Activated gamma-delta T cell treated with Interleukin-2 at 50 U/mL for 16 hours (primary cell): ENCODE measurements around the gene PCDHGA2.
A peak's percentile ranks its signal among the peaks of the same experiment; 100 is the strongest.
"Not testable (repeated sequence)": the region's sequence is repeated elsewhere in the genome, so short reads cannot be mapped to it uniquely, and the experiment has no call there.

ENCODE experiments used
- DNase-seq: peaks from one replicate; pipeline ENCODE4 v3.0.0-alpha.2; 2020

The PCDHGA2 gene

GRCh38 chr5:141338538-141339306 is at the start of gene PCDHGA2:
Gene PCDHGA2 (plus strand): TSS chr5:141338760.
- DNase-seq = no peak

- DNase-seq = no peak
Measured at GRCh38 chr5:141298376-141298775, 40.2 kb upstream of the PCDHGA2 start.

DNA sequence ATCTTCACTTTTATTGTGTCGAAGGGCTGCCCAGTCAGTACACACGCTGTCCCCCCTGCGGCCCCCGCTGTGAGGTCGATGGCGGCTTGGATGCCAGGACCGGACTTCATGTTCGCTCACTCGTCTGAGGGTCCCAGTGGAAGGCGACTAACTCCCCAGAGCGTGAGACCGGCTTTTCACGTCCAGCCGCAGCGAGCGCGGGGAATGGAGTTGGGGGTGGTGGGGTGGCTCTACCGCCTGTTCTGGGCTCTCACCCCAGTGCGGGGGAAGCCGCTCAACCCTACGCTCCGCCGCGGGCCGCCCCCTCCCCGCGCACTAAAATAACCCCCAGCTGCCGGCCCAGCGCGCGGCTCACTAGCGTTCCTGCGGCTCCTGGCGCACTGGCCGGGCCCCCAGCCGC is 34.8 kb upstream of the PCDHGA2 start, which contains the start of gene SLC25A2:
Gene SLC25A2, minus strand, starts transcription at position 294 of the 400 bp plus-strand sequence. Its CDS starts 184 bp downstream, at position 110.
- no peak for DNase-seq

GRCh38 chr5:141306630-141307029 is 31.9 kb upstream of the PCDHGA2 start:
- DNase-seq = no peak

- DNase-seq = no peak
Measured at GRCh38 chr5:141313711-141314110, 24.8 kb upstream of the PCDHGA2 start.

DNA sequence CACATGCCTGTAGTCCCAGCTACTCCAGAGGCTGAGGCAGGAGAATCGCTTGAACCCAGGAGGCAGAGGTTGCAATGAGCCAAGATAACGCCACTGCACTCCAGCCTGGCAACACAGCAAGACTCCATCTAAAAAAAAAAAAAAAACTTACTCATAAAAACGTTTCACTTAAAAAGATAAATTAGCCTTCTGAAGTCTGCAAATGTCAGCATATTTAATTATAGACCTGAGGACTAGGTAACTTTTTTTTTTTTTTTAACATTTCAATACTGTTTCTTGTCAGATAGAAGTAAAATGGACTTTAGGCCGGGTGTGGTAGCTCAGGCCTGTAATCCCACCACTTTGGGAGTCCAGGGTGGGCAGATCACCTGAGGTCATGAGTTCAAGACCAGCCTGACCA is 21.6 kb upstream of the PCDHGA2 start:
- DNase-seq = not testable (repeated sequence)

GRCh38 chr5:141319202-141319601 is 19.4 kb upstream of the PCDHGA2 start:
- DNase-seq = no peak

DNA sequence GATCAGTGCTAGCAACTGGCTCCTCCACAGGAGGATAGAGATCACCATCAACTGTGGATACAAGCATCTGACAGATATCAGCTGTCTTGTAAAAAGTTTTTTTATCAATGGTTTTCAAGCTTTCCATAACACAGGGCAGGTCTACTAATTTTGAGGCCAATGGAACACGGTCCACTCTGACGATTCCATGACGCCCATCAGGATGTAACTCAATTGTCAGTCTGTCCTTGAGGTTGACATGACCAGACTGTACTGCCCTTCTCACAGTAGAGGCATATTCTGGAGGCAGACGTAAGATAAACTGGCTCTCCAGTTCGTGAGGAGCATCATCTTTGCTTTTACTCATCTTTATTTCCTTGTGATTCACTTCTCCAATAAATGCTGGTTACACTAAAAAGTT is 18.9 kb upstream of the PCDHGA2 start:
- DNase-seq = no peak

- DNase-seq = peak; percentile 90
Measured at GRCh38 chr5:141320225-141321169, 18.1 kb upstream of the PCDHGA2 start, which contains the start of gene TAF7. Gene TAF7 (minus strand): TSS chr5:141320784. CDS start chr5:141320044, 740 bp downstream.

- DNase-seq = no peak
Measured at GRCh38 chr5:141322261-141322660, 16.3 kb upstream of the PCDHGA2 start.

DNA sequence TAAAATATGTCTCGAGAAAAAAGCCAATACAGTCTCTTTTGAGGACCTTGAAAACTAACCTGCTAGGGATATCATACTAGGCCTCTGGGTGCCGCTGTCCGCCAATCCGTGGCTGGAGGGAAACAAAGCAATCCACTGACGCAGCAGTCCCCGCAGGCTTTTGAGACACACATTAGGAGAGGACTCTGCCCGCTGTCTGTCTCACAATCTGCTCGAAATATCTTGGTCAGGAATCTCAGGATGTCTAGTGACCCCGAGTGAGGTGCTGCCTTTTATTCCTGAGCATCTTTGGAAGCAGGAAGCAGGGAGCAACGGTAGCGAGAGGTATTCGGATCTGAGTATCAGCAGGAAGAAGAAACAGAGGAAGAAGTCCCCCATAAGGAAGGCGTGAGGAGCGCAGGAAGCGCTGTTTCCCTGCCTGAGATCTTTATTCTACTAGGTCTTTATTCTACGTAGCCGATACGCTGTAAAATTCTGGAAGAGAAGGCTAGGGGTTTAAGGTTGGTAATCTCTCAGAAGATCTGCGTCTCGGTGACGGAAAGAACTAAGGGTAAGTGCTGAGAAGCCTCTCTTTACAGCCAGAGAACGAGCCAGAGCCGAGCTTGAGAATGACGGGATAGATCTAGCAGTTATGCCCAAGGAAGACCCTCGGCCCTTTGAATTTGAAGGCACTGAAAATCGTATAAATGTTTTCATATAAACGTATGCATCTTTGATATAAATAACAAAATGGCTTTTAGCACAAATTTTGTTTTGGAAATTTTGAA is 12.3 kb upstream of the PCDHGA2 start:
- peak; percentile 64 for DNase-seq

DNA sequence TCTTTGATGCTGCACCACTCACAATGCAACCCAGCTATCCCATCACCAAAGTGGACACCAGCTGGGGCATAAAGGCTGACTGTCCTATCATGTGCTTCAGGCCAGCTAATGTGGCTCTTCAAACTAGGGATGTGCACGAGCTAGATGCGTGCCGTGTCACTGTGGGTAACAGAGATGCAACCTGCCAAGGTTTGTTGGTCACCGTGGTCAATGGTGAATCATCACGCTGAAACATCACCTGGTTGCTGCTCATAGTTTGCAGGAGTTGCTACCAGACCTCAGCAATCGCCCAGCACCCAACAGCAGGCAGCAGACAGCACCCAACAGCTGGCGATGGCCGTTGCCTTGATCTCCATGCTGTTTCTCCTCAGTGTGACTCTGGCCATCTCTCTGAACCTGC is 10.3 kb upstream of the PCDHGA2 start:
- no peak for DNase-seq

- no peak for DNase-seq
Measured at GRCh38 chr5:141330299-141331080, 8.1 kb upstream of the PCDHGA2 start, which contains the start of gene PCDHGA1. Gene PCDHGA1 (plus strand): TSS chr5:141330514.

DNA sequence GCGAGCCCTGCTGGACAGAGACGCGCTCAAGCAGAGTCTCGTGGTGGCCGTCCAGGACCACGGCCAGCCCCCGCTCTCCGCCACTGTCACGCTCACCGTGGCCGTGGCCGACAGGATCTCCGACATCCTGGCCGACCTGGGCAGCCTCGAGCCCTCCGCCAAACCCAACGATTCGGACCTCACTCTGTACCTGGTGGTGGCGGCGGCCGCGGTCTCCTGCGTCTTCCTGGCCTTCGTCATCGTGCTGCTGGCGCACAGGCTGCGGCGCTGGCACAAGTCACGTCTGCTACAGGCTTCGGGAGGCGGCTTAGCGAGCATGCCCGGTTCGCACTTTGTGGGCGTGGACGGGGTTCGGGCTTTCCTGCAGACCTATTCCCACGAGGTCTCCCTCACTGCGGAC is 6.0 kb upstream of the PCDHGA2 start:
- DNase-seq = not testable (repeated sequence)

- DNase-seq = not testable (repeated sequence)
Measured at GRCh38 chr5:141340781-141341354, 2.3 kb downstream of the PCDHGA2 start.

DNA sequence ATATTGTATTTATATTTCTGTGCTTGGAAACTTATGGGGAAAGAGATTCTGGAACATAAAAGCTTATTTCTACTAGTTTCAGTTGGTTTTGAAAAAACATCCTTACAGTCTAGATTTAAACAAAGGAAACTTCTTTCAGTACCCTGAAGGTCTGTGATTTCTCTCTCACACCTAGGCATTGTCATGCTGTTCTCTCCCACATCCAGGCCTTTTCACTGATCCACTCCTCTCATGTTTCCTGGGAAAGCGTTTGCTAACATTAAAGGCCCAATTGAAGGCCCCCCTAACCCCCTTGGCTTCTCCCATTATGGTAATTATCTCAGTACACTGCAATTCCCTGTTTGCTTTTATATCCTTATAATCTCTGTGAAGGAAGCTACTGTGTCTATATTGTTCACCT is 4.2 kb downstream of the PCDHGA2 start:
- no peak for DNase-seq

DNA sequence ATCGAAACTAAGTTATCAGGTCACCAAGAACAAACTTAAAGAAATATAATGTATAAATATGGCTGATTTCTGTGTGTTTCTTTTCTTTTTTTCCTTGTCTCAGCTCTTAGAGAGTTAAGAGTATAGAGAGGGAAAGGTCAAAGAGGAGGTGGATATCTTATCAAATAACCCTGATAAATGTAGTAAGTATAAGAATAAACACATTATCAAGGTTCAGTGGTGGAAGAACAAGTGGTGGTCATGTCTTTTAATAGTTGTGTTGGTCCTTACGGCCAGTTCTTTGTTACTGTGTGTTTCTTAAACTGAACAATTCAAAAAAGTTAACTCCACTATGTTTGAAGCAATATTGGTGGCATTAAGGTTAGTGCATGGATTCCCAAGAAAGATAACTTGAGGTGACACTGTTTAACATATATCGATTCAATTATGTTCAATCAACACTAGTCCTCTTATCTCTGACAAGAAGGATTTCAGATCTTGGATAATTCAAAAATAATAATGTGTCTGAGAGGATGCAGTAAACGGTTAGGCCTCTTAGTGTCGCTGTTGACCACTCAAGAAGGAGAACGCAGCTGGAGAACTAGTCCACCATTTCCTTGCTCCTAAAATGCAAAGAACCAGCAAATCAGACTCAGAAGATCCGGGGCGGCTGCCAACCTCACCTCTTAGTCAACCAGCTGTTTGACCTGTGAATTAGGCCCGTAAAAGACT is 4.8 kb downstream of the PCDHGA2 start, which contains the start of gene PCDHGA3:
Gene PCDHGA3, plus strand, starts transcription at position 588 of the 711 bp plus-strand sequence. CDS start 205 bp downstream, outside the sequence.
- DNase-seq = no peak

DNA sequence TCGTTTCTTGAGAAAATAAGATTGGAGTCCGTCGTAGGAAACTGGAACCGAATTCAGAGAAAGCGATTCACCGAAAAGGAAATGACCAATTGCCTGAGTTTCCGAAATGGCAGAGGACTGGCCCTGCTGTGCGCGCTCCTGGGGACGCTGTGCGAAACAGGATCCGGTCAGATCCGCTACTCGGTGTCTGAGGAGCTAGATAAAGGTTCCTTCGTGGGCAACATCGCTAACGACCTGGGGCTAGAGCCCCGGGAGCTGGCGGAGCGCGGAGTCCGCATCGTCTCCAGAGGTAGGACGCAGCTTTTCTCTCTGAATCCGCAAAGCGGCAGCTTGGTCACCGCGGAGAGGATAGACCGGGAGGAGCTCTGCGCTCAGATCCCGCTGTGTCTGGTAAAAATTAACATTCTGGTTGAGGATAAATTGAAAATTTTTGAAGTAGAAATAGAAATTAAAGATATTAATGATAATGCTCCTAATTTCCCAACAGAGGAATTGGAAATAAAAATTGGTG is 5.4 kb downstream of the PCDHGA2 start:
- no peak for DNase-seq

DNA sequence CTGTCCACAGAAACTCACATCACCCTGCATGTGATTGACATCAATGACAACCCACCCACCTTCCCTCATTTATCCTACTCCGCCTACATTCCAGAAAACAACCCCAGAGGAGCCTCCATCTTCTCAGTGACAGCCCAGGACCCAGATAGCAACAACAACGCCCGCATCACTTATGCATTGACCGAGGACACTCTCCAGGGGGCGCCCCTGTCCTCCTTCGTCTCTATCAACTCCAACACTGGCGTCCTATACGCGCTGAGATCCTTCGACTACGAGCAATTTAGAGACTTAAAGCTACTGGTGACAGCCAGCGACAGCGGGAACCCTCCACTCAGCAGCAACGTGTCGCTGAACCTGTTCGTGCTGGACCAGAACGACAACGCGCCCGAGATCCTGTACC is 6.8 kb downstream of the PCDHGA2 start:
- no peak for DNase-seq

- DNase-seq = not testable (repeated sequence)
Measured at GRCh38 chr5:141346017-141346416, 7.5 kb downstream of the PCDHGA2 start.
